Right lobe of liver (tissue), 6 donors: ENCODE results near the gene SLC25A52. TPM values are rescaled to one million over a fixed set of nuclear protein-coding genes. Genes with fewer than 3 reads are reported as not detected.

Experiments
- ATAC-seq, 4 donors: fragments of 200-7000 bp; cut with Tn5 transposase; one replicate each; pipeline ENCODE4 v1.9.1; 2020; ENCODE audit warnings: mild to moderate bottlenecking in 4 of 4, moderate library complexity in 4 of 4
- DNase-seq, 3 donors: peaks; one replicate each; pipeline ENCODE4 v3.0.0-alpha.2; 2020
- H3K27ac ChIP-seq, 3 donors: fragments of 200-600 bp; one replicate each; pipeline ENCODE4 v1.8.0; 2022
- H3K27me3 ChIP-seq, 2 donors: fragments of 200-600 bp; one replicate each; pipeline ENCODE4 v1.8.0; 2022
- H3K36me3 ChIP-seq, 4 donors: fragments of 200-600 bp; sonication (generic) in 1 of 4; one replicate each; pipeline versions ENCODE4 v1.5.1 to v1.8.0; 2017 to 2022; ENCODE audit warnings: control low read depth in 1 of 4
- H3K4me1 ChIP-seq, 4 donors: fragments of 200-600 bp; sonication (generic) in 1 of 4; one replicate each; pipeline versions ENCODE4 v1.5.1 to v1.8.0; 2017 to 2022; ENCODE audit warnings: control low read depth in 1 of 4
- H3K4me3 ChIP-seq, 3 donors: fragments of 200-600 bp; one replicate each; pipeline ENCODE4 v1.8.0; 2022
- H3K9me3 ChIP-seq, 4 donors: fragments of 200-600 bp; sonication (generic) in 1 of 4; one replicate each; pipeline versions ENCODE4 v1.5.1 to v1.8.0; 2017 to 2022; ENCODE audit warnings: control low read depth in 1 of 4
- CTCF ChIP-seq, 4 donors: fragments of 200-600 bp in 3 of 4; fragments of 450-650 bp in 1 of 4; IDR thresholded peaks; one replicate each; pipeline versions ENCODE4 v1.5.1 to v1.8.0; 2016 to 2022; ENCODE audit warnings: antibody characterized with exemption in 4 of 4, mild to moderate bottlenecking in 2 of 4
- POLR2A ChIP-seq: fragments of 450-650 bp; IDR thresholded peaks from one replicate; pipeline ENCODE4 v1.6.1; 2017; ENCODE audit warnings: antibody characterized with exemption, mild to moderate bottlenecking
- WGBS: methylation state at CpG from one replicate; pipeline ENCODE4 v1.1.6; 2018; ENCODE audit warnings: low coverage, low lambda C conversion rate; ENCODE audit not compliant: insufficient coverage; ENCODE audit errors: missing lambda C conversion rate; 5-methylcytosine and 5-hydroxymethylcytosine counted together
- intact Hi-C, 2 donors: fragments of 100-400 bp; cut with DNase I; formaldehyde crosslinking; loops; one replicate each; pipeline versions ENCODE4 v1.11.2 to v1.14.1; 2022
- total RNA-seq, 6 experiments: library from RNA; depleted of rRNA in 2 of 6; stranded (reverse); fragments of >200 nt in 2 of 6; fragmentation: NEBNext Ultra II Directional in 3 of 6; extraction: Animal tissue kit (Norgen Biotek cat#: 25700) in 3 of 6; gene quantifications; one replicate each; pipeline versions ENCODE4 v1.1.0 to v1.2.4, GENCODE V29; 2016 to 2023
- donor health status: DM: no; HTN: yes; CAD: no.
- donor health status: DM: no; HTN: no; CAD: no.
- donor health status: DM: no; HTN: no; CAD: no.
- donor health status: DM: no; HTN: yes; CAD: no.
- donor health status: DM: no; HTN: yes; CAD: no.

Gene SLC25A52
- total RNA-seq, 6 experiments from 2014 or later: not detected

- Histone ChIP-seq H3K36me3 (no peaks in the 10 kb centered on the region), H3K27ac (no peak overlapping the region), H3K4me1 (peaks cover 0 to 25% (median 11%) of the 10 kb centered on the region in 4 donors), H3K9me3 (no peaks in the 10 kb centered on the region), H3K27me3 (no peaks in the 10 kb centered on the region), H3K4me3 (no peak overlapping the region)
- no peak for TF ChIP-seq POLR2A
- TF ChIP-seq CTCF (IDR thresholded peaks at IDR 0.05): no peak
- WGBS: 78% methylated on average over 4 of the region's 10 CpGs
- DNase-seq (no peak), ATAC-seq (no peak)
- intact Hi-C loops: no loop called here
Measured at GRCh38 chr18:31789409-31789808, 28.7 kb upstream of the SLC25A52 start.

GRCh38 chr18:31783059-31783458 lies 22.4 kb upstream of the SLC25A52 start:
- ATAC-seq (no peak), DNase-seq (no peak)
- Histone ChIP-seq H3K9me3 (no peaks in the 10 kb centered on the region), H3K27me3 (no peaks in the 10 kb centered on the region), H3K27ac (no peak overlapping the region), H3K4me1 (no peaks in the 10 kb centered on the region), H3K4me3 (no peak overlapping the region), H3K36me3 (no peaks in the 10 kb centered on the region)
- no peak for TF ChIP-seq CTCF (IDR thresholded peaks at IDR 0.05)
- TF ChIP-seq POLR2A: no peak
- intact Hi-C loops: no loop called here
- 71% methylated on average over 3 of the region's 3 CpGs for WGBS

- Histone ChIP-seq H3K9me3 (no peaks in the 10 kb centered on the region), H3K4me3 (no peak overlapping the region)
- no peak for ATAC-seq
Measured at GRCh38 chr18:31778391-31778950, 17.8 kb upstream of the SLC25A52 start.

GRCh38 chr18:31776093-31776492 lies 15.4 kb upstream of the SLC25A52 start:
- intact Hi-C loops: no loop called here
- Histone ChIP-seq H3K27me3 (no peaks in the 10 kb centered on the region), H3K36me3 (no peaks in the 10 kb centered on the region), H3K4me3 (no peak overlapping the region), H3K4me1 (peaks cover 0 to 8% (median 2%) of the 10 kb centered on the region in 4 donors), H3K27ac (no peak overlapping the region), H3K9me3 (no peaks in the 10 kb centered on the region)
- DNase-seq (no peak), ATAC-seq (no peak)
- no peak for TF ChIP-seq POLR2A
- no peak for TF ChIP-seq CTCF (IDR thresholded peaks at IDR 0.05)
- WGBS: 93% methylated on average over 8 of the region's 9 CpGs

More at GRCh38 chr18:31778391-31778950, 17.8 kb upstream of the SLC25A52 start:
- Histone ChIP-seq H3K36me3 (no peaks in the 10 kb centered on the region), H3K4me1 (peaks cover 0 to 8% (median 2%) of the 10 kb centered on the region in 4 donors), H3K27ac (no peak overlapping the region), H3K27me3 (no peaks in the 10 kb centered on the region)
- DNase-seq: no peak
- intact Hi-C loops: no loop called here
- TF ChIP-seq POLR2A (no peak), CTCF (IDR thresholded peaks at IDR 0.05) (no peak)

- Histone ChIP-seq H3K4me3 (no peak overlapping the region), H3K4me1 (peaks cover 0 to 8% (median 2%) of the 10 kb centered on the region in 4 donors), H3K36me3 (no peaks in the 10 kb centered on the region), H3K27ac (peak overlapping the region in 2 of 3 donors; percentile 55 to 85), H3K9me3 (no peaks in the 10 kb centered on the region), H3K27me3 (no peaks in the 10 kb centered on the region)
- intact Hi-C loops: no loop called here
- DNase-seq: no peak
- peak in 1 of 4 donors; percentile 37 for ATAC-seq
- no peak for TF ChIP-seq CTCF (IDR thresholded peaks at IDR 0.05)
- WGBS: 90% methylated on average over 3 of the region's 5 CpGs
Measured at GRCh38 chr18:31774962-31775361, 14.3 kb upstream of the SLC25A52 start.
